Measurements from ENCODE around the gene DNMT3A. TPM values are rescaled to one million over a fixed set of nuclear protein-coding genes. Genes with fewer than 3 reads are reported as not detected.

DNMT3A gene
- total RNA-seq, 8 experiments from 2014 or later, result 3.9 to 42.0 (median 29.9) TPM

DNA sequence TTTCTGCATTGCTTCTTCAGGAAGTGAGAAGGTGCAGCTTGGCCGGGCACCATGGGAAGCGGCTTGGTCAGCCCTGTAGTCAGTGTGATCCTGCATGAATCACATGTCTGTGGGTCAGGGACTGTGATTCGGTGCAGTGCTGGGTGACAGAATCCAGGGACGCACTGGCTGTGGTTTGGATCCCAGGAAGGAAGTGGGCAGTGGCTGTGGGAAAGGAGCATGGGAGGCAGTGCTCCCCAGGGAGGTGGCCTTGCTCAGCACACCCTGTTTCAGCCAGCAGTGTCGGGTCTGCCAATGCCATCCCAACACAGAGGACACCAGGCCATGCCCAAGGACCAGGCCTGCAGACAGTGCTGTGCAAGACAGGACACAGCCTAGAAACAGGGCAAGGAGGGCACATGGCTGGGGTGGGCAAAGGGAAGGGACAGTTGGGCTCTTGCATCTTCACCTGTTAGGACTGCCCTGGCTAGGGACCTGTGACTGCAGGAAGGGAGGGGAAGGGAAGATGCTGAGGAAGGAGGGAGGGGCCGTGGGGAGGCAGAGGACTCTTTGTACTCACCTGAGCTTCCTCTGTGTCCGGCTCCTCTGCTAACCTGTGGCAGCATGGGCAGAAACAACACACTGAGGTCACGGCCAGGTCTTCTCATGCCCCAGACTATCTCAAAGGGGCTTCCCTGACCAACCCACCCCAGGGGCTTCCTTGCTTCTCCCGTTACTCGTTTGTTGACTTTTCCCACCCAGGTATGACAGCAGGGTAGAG is 37.2 kb upstream of the DNMT3A start:
- H3K27ac ChIP-seq, result no peak overlapping the region
- in situ Hi-C loops (cut with MboI; ENCODE audit: low pct_unique_long_range_greater_than_20kb in 2 of 9, low sequenced_read_pairs in 9 of 9, unreplicated experiment in 9 of 9), result no loop called here
- WGBS, 10 experiments, result 50 to 94% (median 73%) methylated on average over 1 to 3 of the region's 10 CpGs; no CpG with 5 or more reads in 5 of the 10 experiments
- no peak for ATAC-seq (replicated peaks in 6 of 8)
- peaks cover 24 to 31% of the 10 kb centered on the region in 2 donors for H3K4me1 ChIP-seq (replicated peaks in 1 of 2)
- H3K4me3 ChIP-seq, result no peak overlapping the region

DNA sequence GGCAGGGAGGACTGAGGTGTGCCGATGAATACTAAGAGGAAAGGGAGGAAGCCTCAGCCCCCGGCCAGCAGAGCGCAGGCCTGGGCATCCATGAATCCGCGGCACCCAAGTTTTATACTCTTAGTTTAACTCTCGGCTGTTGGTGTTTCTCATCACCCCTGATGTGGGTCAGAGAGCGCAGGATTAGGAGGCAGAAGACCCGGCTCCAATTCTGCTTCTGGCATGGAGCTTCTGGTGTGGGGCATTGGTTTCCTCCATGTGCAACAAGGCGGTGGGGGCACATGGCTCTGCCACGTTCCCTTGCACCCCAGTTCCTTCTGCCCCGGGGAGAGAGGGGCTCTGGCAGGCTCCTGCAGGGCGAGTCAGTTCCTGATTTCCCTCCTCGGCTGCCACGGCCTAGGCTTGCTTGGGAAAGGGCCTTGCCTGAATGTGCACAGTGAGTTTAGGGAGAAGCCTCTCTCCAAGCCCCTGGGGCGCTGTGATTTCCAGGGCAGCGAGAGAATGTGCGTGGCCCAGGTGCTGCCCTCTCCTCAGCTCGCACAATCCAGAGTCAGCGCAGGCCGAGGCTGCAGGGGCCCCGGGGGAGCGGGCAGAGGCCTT is 36.2 kb upstream of the DNMT3A start:
- H3K4me1 ChIP-seq (replicated peaks in 1 of 2), result peaks cover 24 to 33% of the 10 kb centered on the region in 2 donors
- no peak for ATAC-seq (replicated peaks in 6 of 8)
- H3K4me3 ChIP-seq, result no peak overlapping the region
- in situ Hi-C loops (cut with MboI; ENCODE audit: low pct_unique_long_range_greater_than_20kb in 2 of 9, low sequenced_read_pairs in 9 of 9, unreplicated experiment in 9 of 9), result no loop called here
- 40 to 100% (median 80%) methylated on average over 1 to 6 of the region's 22 CpGs; no CpG with 5 or more reads in 3 of the 10 experiments for WGBS, 10 experiments
- no peak overlapping the region for H3K27ac ChIP-seq

DNA sequence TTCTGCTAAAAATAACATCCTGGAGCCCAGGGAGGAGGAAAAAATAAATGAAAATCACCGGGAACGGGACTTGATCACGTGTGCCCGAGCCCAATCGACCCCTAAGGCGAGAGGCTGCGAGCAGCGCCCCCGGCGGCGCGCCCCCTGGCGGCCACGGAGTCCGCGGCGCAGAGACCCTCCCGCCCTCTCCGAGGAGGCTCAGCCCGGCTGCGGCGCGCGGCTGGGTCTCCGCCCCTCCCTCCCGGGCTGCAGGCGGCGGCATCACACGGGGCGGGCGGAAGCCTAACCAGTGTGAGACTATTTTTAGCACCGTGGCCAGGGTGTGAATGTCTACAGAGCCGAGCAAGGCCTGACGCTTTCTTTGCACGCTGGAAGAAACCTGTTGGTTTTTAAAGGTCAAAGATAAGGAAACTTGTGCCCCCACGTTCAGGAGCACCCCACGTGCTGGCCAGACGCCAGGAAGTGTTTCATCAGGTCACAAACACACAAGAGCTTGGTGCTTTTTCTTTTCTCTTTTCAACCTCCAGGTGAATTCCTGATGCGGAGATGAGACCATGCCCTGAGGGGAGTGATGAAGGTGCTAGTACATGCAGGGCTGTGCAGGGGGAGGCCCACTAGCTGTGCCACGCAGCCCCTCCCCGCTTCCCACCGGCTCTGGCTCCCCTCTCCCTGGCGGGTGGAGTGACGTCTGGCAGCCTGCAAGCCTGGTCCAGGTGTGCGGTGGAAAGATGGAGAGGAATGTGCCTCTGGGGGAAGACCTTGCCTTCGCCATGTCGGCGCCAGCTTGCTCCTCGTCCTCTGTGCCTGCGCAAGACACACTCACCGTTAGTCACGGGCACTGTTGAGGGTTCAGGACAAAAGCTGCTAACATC is 35.3 kb upstream of the DNMT3A start:
- in situ Hi-C loops (cut with MboI; ENCODE audit: low pct_unique_long_range_greater_than_20kb in 2 of 9, low sequenced_read_pairs in 9 of 9, unreplicated experiment in 9 of 9), result no loop called here
- Histone ChIP-seq H3K4me3 (peak overlapping the region in 1 of 5 donors; percentile 1), H3K27ac (peak overlapping the region; percentile 53 to 56)

DNA sequence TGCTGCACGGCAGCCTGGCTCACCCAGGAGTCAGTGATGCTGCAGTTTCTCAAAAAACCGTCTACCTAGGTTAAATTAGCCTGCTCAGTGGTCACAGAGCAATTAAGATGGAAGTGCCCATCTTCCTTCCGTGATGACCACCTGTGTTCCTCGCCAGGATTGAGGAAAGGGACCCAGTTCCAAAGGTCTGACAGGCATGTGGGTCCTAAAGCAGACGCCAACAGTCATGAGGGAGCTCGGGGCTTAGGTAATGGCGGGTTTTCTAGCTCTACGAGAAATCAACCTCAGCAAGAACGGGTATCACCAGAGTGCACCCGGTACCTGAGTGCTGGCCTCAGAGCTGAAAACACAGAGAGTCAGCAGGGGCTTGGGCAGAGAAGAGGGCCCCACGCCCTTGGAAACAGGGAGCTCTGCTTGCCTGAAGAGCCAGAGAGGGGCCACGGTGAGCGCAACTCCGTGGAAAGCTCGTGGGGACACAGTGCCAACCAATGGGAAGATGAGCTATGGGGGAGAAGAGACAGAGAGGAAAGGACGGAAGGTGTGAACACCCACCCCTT is 34.3 kb upstream of the DNMT3A start:
- in situ Hi-C loops (cut with MboI; ENCODE audit: low pct_unique_long_range_greater_than_20kb in 2 of 9, low sequenced_read_pairs in 9 of 9, unreplicated experiment in 9 of 9), result no loop called here
- ATAC-seq (replicated peaks in 6 of 8), result no peak
- H3K4me1 ChIP-seq (replicated peaks in 1 of 2), result peaks cover 34 to 43% of the 10 kb centered on the region in 2 donors
- peak overlapping the region in 1 of 2 donors; percentile 38 for H3K27ac ChIP-seq
- no peak overlapping the region for H3K4me3 ChIP-seq
- WGBS, 10 experiments, result 72 to 100% (median 89%) methylated on average over 1 to 12 of the region's 16 CpGs; no CpG with 5 or more reads in 2 of the 10 experiments

More for the DNA sequence above, 35.3 kb upstream of the DNMT3A start:
- peaks cover 33 to 43% of the 10 kb centered on the region in 2 donors for H3K4me1 ChIP-seq (replicated peaks in 1 of 2)
- WGBS, 10 experiments, result 0 to 80% (median 18%) methylated on average over 2 to 23 of the region's 52 CpGs; no CpG with 5 or more reads in 2 of the 10 experiments
- peak; percentile 96 to 99 (median 98) for ATAC-seq (replicated peaks in 6 of 8)

DNA sequence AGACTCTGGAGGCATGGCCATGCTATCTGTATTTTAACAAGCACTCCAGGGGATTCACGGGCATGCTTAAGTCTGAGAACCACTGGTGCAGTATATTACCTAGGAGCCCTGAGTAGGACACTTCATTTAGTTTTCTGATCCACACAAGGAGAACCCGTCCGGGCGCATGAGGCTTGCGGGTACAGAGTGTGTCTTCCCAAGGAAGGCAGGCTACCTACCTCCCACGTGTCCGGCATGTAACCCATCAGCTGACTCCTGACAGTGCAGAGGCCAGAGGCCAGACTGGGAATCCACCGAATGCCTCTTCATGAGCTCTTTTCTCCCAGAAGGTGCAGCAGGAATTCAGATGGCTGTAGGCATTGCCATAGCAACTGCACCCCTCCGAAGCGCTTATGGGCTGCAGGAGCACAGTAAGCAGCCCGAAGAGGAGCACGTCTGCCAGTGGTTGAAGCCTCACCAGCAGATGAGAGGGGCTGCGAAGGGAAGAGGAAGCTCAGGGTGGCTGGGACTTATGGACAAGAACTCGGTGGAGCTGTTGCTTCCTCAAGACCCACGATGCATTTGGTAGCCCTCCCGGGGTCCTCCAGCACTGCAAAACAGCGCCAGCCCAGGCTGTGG is 33.8 kb upstream of the DNMT3A start:
- Histone ChIP-seq H3K27ac (no peak overlapping the region), H3K4me3 (no peak overlapping the region), H3K4me1 (replicated peaks in 1 of 2) (peaks cover 34 to 37% of the 10 kb centered on the region in 2 donors)
- ATAC-seq (replicated peaks in 6 of 8), result no peak
- in situ Hi-C loops (cut with MboI; ENCODE audit: low pct_unique_long_range_greater_than_20kb in 2 of 9, low sequenced_read_pairs in 9 of 9, unreplicated experiment in 9 of 9), result no loop called here
- 53 to 100% (median 87%) methylated on average over 1 to 12 of the region's 17 CpGs; no CpG with 5 or more reads in 4 of the 10 experiments for WGBS, 10 experiments

DNA sequence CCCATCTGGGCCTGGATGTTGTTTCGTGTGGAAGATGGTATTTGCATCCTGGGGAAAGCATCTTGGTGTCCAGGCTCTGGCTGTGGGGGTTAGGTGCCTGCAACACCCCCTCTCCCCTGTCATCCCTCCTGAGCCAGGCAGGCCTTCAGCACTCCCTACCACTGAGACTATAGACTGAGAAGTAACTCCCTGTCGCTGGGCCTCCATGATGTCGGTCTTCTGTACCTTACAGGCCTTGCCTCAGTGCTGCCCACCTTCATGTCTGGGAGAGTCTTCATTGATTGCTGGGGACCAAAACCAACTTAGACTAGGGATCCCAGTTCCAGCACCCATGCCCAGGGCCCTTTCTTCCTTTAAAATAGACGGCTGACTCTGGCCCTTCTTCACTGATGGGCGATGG is 33.1 kb upstream of the DNMT3A start:
- 80 to 100% (median 92%) methylated on average over 1 to 4 of the region's 5 CpGs; no CpG with 5 or more reads in 5 of the 10 experiments for WGBS, 10 experiments
- no peak overlapping the region for H3K4me3 ChIP-seq
- ATAC-seq (replicated peaks in 6 of 8), result no peak
- H3K27ac ChIP-seq, result no peak overlapping the region
- in situ Hi-C loops (cut with MboI; ENCODE audit: low pct_unique_long_range_greater_than_20kb in 2 of 9, low sequenced_read_pairs in 9 of 9, unreplicated experiment in 9 of 9), result loop anchor here in 1 of 9 experiments (25.0 kb wide), 1 partner anchor 137 kb away; no protein-coding TSS in a partner anchor
- H3K4me1 ChIP-seq (replicated peaks in 1 of 2), result peaks cover 34 to 36% of the 10 kb centered on the region in 2 donors

DNA sequence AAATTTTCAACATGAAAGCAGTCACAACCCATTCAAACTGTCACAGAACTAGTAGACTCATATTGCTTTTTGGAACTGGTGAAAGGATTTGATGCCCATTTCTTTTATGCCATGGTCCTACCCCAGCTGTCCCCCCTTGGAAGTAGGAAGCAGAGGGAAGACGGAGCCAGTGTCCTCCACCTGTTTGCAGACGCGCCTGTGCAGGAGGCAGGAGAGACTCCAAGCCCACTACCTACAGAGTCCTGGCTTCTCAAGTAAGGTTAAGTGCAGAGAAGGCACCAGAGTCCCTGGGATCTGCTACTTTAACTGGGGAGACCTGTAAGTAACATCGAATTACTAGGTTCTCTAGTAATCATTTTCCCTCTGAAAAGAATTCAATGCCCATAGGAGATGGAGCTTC is 32.7 kb upstream of the DNMT3A start:
- WGBS, 10 experiments, result 81 to 100% (median 100%) methylated on average over 1 to 4 of the region's 4 CpGs; no CpG with 5 or more reads in 3 of the 10 experiments
- no peak overlapping the region for H3K4me3 ChIP-seq
- H3K4me1 ChIP-seq (replicated peaks in 1 of 2), result peaks cover 34 to 36% of the 10 kb centered on the region in 2 donors
- no peak for ATAC-seq (replicated peaks in 6 of 8)
- in situ Hi-C loops (cut with MboI; ENCODE audit: low pct_unique_long_range_greater_than_20kb in 2 of 9, low sequenced_read_pairs in 9 of 9, unreplicated experiment in 9 of 9), result loop anchor here in 1 of 9 experiments (25.0 kb wide), 1 partner anchor 138 kb away; no protein-coding TSS in a partner anchor
- no peak overlapping the region for H3K27ac ChIP-seq

DNA sequence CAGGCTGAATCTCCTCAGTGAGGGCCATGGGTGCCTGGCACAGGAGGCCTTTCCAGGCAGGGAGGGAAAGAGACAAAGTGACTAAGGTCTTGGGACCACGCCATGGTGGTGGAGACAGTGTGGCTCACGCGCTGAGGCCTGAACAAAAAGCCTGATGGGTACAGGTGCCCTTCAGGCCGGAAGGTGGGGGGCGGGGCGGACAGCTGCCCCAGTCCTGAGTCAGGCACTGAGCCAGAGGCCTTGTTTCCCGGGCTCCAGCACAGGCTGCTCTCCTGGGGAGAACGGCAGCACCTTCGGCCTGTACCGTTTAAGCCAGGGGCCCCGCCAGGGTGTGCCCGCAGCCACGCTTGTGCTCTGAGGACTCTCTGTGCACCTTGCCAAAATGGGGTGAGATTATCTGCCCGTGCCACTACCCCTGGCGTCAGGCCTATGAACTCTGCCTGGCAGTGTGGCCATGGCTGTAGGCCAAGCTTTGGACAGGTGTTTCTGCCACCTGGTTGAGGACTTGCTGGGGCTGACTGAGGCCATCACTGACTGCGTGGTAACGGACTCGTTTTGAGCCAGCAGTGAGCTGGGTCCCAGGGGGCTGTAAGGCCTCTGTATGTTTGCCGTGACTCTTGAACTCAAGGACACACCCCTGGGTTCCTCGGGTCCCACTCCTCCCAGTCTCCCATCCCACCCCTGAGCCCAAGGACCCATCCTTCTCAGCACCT is 31.7 kb upstream of the DNMT3A start:
- H3K4me1 ChIP-seq (replicated peaks in 1 of 2), result peaks cover 34 to 36% of the 10 kb centered on the region in 2 donors
- ATAC-seq (replicated peaks in 6 of 8), result no peak
- WGBS, 10 experiments, result 100% methylated on average over 2 to 9 of the region's 20 CpGs; no CpG with 5 or more reads in 8 of the 10 experiments

DNA sequence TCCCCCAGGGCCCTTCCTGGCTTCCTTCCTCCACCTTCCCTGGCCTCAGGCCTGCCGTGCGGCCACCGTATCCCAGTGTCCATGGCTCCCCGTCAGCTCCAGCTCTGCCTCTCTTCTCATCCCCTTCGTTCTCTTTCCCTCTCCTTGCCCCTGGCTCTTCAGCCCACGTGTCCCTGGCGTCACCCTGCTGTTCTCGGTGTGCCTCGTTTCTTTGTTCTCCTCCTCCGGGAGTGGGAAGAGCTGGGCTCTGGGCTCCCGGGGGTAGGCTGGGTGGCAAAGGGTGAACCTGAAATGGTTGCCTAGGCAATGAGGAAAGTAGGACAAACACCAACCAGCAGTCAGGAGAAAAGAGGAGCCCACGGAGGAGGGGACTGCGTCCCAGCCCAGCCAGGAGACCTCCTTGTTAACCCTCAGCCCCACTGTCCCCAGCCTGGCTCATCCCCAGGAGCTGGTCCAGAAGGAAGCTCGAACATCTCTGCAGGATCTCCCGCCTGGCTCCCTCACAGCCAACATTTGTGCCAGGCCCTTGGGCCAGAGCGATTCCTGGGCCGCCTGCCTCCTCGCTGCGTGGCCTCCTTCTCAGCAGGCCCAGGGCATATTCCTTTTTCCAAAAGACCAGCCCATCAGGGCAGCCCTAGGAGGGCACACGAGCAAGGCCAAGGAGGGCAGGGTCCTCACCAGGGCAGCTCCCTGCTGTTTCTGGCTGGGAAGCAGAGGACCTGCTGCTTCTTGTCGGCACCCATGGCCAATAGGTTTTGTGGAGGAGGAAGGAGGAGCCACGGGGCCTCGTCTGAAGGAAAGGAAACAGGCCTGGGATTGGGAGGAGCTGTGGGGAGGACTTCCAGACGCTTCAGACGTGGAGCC is 30.9 kb upstream of the DNMT3A start:
- Histone ChIP-seq H3K4me1 (replicated peaks in 1 of 2) (peaks cover 31 to 33% of the 10 kb centered on the region in 2 donors), H3K27ac (no peak overlapping the region), H3K4me3 (no peak overlapping the region)
- WGBS, 10 experiments, result 50 to 100% (median 80%) methylated on average over 1 to 23 of the region's 25 CpGs; no CpG with 5 or more reads in 4 of the 10 experiments
- in situ Hi-C loops (cut with MboI; ENCODE audit: low pct_unique_long_range_greater_than_20kb in 2 of 9, low sequenced_read_pairs in 9 of 9, unreplicated experiment in 9 of 9), result loop anchor here in 1 of 9 experiments (25.0 kb wide), 1 partner anchor 140 kb away; no protein-coding TSS in a partner anchor
- peak in 2 of 8 experiments; percentile 6 to 15 for ATAC-seq (replicated peaks in 6 of 8)

More for the DNA sequence above, 31.7 kb upstream of the DNMT3A start:
- Histone ChIP-seq H3K4me3 (no peak overlapping the region), H3K27ac (no peak overlapping the region)
- in situ Hi-C loops (cut with MboI; ENCODE audit: low pct_unique_long_range_greater_than_20kb in 2 of 9, low sequenced_read_pairs in 9 of 9, unreplicated experiment in 9 of 9), result loop anchor here in 1 of 9 experiments (25.0 kb wide), 1 partner anchor 139 kb away; no protein-coding TSS in a partner anchor

DNA sequence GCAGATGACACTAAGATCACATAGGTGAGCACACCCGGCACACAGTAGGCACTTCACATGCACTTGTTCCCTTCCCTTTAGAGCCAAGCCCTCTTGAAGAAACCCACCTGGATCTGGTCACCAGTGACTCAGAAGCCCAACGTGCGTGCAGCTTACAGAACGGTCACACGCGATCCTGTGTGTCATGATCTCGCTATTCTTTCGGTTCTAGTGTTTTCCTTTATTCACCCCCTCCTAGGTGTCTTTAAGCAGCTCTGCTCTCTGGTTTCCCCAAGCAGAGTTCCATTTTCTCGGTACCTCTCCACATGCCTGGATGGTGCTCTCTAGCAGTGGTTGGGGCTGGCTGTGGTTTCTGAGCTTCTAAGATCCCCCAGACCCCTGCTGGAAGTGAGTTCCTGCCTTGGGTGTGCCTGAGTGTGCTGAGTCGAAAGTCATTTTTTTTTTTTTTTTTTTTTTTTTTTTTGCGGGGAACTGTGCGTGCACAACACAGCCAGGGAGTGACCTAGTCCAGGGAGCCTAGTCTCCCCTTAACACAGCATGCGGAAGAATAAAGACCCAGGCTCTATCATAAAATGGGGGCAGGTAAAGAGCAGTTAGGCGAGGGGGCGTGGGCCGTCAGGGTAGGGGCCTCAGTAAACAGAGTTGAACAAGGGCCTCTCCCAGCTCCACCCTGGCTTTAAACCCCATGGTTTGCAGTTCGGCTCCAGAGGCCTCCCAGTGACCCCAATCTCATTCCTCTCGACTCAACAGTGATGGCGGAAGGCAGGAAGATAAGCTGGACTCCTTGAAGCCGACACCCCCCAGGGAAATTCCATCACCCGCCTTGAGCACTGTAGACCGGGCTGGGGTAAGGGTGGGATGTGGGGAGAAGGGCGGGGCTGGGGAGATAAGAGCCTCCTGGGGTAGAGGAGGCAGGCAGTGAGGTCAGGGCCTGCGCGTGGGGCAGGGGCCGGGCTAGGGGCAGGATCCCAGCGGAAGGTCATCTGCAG is 29.8 kb upstream of the DNMT3A start:
- Histone ChIP-seq H3K27ac (no peak overlapping the region), H3K4me3 (no peak overlapping the region), H3K4me1 (replicated peaks in 1 of 2) (peaks cover 23 to 26% of the 10 kb centered on the region in 2 donors)
- WGBS, 10 experiments, result 83 to 100% (median 98%) methylated on average over 1 to 11 of the region's 27 CpGs
- no peak for ATAC-seq (replicated peaks in 6 of 8)
- in situ Hi-C loops (cut with MboI; ENCODE audit: low pct_unique_long_range_greater_than_20kb in 2 of 9, low sequenced_read_pairs in 9 of 9, unreplicated experiment in 9 of 9), result loop anchor here in 1 of 9 experiments (25.0 kb wide), 1 partner anchor 141 kb away; no protein-coding TSS in a partner anchor

Data from motor neuron (in vitro differentiated cells).